GM21737 (cell line): ENCODE measurements around the gene STRN3.

ENCODE experiments used
- ATAC-seq: cut with Tn5 transposase; IDR thresholded peaks from one replicate; pipeline ENCODE4 v1.9.1; 2021; ENCODE audit warnings: mild to moderate bottlenecking, moderate library complexity; ENCODE audit not compliant: unreplicated experiment

Gene STRN3

DNA sequence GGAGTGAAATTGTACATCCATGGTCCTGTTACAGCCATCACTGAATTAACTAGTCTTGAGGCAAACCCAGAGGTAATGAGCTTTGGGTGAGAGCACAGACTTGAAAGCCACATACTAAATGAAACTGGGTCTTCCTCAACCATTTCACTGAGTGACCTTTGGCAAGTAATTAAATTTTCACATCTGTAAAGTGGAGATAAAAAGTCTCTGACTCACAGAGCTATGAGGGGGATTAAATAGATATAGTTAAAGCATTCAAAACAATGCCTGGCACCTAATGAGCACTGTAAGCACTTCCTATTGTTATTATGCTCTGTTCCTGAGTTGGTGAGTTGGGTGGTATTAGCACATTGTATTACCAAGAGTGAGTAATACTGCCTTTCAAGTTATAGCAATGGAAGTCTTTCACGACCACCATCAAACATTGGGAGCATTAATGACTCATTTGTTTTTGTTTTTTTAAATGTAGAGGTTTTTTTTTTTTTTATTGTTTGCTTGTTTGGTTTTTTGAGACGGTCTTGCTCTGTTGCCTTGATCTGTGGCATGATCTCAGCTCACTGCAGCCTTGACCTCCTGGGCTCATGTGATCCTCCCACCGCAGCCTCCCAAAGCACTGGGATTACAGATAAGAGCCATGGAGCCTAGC lies 12.5 kb upstream of the STRN3 start:
- ATAC-seq: no peak

DNA sequence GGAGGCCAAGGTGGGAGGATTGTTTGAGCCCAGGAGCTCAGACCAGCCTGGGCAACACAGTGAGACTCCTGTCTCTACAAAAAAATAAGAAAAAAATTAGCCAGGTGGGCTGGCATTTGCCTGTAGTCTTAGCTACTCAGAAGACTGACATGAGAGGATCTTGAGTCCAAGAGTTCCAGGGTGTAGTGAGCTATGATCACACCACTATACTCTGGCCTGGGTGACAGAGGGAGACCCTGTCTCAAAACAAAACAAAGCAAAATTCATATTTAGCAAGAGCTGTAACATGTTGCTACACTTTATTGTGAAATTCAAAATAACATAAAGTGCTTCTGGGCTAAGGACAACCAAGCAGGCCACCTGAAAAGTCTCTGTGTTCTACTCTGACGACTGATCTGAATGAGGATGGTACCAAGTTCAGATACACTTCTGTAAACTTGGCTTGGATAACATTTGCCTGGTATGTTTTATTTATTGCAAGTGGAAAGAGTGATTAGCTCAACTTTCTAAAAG lies 11.6 kb upstream of the STRN3 start:
- no peak for ATAC-seq

DNA sequence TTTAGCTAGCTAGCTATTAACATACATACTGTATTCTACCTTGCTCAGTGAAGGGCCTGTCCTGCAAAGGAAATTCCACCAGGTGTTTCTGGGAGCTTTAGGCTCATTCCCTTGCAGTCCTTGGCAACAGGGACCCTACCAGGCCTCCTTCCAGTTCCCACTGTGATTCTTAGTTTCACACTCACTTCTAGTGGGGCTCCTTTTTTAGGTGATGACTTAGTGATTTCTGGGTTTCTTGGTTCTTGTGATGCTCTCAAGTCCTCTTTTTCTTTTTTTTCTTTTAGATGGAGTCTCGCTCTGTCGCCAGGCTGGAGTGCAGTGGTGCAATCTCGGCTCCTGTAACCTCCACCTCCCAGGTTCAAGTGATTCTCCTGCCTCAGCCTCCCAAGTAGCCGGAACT lies 10.4 kb upstream of the STRN3 start:
- ATAC-seq: no peak

DNA sequence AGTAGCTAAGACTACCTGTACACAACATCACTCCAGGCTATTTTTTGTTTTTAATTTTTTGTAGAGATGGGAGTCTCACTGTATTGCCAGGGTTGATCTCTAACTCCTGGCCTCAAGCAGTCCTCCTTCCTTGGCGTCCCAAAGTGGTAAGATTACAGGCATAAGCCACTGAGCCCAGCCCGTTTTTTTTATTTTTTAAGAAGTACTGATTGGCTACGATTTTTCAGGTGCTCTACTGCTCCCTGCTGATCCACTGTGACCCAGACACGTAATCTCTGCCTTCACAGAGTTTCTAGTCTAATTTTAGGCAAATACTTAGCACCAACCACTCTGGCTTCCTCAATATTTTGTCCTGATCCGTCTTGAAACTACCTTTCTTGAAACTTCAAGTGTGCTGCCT lies 4.3 kb upstream of the STRN3 start:
- no peak for ATAC-seq

DNA sequence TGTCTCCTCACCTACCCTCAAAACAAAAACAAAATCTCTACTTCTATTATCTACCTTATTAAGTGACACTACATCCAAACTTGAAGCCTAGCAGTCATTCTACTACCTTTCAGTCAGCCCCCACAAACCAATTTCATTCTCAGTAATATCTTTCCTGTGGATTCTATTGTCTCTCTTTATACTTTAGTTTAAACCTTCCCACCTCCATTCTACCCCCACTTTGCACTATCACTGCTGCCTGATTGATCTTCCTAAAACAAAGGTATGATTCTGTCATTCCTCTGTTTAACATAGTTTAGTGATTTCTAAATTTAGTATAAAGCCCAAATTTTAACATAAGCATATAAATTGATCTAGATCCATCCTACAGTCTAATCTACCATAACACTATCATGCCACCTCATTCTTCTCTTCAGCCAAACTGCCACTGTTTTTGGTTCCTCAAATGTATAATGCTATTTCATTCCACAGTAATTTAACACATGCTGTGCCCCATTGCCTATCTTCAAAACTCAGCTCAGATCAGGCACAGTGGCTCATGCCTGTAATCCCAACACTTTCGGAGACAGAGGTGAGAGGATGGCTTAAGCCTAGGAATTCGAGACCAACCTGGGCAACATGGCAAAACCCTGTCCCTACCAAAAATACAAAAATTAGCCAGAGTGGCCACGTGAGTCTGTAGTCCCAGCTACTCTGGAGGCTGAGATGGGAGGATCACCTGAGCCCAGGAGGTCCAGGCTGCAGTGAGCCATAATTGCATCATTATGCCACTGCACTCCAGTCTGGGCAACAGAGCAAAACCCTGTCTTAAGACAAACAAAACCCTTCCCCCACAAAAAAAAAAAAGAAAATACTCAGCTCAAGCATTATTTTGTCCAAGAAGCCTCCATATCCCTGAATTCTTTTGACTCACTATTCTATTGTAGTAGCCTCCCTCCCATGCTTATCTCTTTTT lies 3.1 kb upstream of the STRN3 start:
- ATAC-seq: no peak

DNA sequence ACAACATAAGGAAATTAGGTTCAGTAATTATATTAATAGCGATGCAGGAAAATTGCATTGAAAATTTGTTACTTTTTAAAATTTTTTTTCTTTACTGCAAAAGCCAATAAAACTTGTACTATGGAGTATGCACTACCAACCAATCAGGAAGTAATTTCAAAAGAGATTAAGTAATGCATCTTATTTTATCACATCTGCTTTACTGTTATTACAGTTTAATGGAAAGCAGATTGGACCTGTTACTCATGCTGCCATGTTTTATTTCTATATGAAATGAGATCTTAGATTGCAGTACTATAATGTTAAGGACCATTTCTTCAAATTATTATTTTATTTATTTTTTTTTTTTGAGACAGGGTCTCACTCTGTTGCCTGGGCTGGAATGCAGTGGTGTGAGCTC lies 1.7 kb upstream of the STRN3 start:
- ATAC-seq: no peak

DNA sequence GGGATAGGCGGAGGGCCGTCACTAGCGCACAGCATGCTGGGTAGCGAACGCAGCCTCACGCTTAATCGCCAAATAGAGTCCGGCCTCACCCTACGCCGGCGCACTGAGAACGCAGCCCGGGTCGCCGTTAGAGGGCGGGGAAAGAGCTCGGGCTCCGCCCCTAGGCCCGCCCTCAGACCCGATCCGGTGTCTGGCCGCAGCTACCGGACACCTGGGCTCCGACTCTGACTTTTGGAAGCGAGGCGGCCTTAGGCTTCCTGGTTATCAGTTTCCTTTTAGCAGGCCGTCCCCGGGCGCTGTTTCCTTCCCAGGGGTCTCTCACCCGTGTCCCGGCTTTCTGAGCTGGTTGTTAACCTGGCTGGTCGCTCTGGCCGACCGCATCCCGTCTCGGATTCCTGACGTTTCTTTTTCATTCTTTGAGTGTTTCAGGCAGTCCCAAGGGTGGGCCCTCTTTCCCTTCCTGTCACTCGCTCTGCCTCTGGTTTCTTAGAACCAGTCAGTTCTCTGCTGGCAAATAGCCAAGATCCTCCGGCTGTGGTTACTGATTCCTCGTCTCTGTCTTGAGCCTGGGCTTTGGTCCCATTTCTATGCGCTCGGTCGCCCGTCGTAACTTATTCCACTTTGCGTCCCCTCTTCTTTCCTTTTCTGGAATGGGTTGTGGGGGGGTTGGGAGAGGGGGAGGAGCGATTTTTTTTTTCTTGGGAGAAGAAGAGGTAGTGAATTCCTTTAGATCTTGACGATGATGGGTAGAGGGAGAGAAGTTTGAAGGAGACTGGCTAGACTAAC lies 464 bp upstream of the STRN3 start:
- ATAC-seq: peak; percentile 93

DNA sequence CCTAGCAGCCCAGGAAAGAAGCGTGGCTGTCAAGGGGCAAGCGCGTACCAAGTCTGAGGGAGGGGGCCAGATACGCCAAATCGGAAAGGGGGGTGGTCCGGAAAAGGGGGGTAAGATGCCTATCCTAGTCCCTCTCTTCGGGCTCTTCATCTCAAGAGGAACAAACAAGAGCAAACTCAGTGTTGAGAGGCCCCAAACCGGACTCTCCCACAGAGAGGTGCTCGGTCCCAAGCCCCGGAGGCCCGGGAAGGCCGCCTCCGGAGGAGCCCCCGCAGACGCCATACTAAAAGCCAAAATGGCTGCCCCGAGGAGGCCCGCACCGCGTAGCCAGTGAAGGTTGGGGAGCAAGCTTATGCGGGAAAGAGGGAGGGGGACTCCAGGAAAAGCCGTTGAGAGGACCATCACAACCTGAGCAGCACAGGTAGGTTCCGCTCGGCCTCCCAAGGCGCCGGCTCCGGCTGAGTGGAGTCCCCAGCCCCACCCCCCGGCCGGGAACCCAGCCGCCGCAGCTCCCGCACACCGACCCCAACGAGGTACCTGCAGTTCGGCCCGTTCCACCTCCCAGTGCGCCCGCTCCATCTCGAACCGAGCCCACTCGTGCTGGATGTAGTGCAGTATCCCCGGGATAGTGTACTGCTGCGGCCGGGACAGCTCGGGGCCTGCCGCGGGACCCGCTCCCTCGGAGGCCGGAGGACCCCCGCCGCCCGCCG lies 657 bp downstream of the STRN3 start, which contains the start of gene AP4S1:
AP4S1 (plus strand) TSS at position 283 of the 710 bp plus-strand sequence. CDS start 40,548 bp downstream, outside the sequence.
- ATAC-seq: peak; percentile 25

DNA sequence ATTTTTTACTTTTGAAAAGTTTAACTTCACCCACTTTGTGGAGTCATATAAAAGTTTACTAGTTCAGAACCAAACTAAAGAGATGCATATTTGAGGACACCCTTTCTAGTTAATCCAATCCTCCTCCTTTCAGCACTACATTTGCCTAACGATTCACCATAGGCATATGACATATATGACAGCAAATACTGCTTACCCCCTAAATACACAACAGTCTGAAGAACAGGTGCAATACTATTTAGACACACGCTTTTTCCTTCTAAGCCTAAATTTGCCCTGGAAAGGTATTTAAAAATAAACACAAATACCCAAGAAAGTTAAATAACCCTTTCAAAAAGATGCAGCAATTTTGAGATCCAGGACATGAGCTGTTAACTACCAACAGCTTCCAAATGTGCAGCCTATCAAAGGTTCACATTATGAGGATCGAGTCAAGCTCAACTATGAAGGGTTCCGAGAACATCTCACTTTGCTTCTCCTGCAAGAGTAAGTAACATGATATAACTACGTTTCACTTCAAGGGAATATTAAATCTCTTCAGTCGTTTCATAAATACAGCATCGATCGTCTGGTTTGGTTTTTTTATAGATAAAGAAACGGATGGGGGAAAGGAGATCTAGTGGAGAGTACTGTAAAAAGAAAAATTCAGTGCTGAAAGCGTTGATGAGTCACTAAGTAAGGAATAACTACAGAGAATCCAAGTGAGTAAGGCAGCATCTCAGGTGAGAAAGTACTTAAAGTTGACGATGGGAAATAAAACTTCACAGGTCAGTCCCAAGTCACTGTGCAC lies 1.4 kb downstream of the STRN3 start:
- ATAC-seq: no peak

DNA sequence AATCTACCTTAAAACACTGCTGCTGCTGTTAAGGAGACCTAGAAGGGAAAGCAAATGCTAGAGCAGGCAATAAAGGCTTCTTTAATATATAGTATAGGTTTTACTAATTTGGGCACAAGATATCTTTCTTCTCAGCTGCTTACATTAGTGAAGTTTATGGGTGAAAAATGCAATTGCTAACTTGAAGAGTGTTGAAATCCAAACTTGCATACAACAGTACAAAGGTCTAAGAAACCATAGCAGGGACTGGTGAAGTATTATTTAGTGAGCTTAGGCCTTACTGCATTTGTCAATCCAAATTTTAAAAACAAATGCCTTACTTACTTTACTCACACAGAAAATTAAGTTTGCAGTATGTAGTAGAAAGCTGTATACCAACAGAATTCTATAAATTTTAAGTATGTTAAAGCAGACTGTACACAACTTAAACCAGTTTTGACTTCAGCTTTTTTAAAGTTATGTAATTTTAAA lies 2.1 kb downstream of the STRN3 start:
- ATAC-seq: no peak

DNA sequence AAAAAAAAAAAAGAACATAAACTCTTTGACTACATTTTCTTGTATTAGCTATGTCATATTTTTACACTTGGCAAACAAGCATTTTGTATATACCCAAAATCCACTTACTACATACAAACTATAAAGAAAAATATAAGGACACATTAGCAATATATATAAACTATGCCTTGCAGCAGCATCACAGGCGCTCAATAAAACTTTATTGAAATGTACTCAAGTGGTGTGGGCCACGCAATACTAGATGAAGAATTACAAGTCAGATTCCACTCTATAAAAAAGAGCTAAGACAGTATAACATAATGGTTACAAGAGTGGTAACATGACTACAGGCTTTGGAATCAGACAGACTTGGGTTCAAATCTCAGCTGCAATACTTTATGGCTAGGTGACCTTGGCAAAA lies 3.8 kb downstream of the STRN3 start:
- ATAC-seq: no peak

DNA sequence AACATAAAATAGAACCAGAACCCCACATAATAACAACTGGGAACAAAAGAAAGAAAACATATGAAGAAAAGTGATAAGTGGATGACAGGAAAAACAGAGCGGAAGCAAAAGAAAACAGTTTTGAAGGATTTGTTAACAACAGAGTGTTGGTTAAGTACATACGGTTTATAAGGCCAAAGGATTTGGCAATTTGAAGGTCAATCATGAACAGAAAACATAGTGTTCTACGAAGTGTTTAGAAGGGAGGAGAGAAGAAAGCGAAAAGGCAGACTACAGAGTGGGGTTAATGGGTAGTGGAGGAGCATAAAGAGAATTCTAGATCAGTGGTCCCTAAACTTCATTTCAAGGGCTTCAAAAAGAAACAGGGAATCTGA lies 4.6 kb downstream of the STRN3 start:
- no peak for ATAC-seq

DNA sequence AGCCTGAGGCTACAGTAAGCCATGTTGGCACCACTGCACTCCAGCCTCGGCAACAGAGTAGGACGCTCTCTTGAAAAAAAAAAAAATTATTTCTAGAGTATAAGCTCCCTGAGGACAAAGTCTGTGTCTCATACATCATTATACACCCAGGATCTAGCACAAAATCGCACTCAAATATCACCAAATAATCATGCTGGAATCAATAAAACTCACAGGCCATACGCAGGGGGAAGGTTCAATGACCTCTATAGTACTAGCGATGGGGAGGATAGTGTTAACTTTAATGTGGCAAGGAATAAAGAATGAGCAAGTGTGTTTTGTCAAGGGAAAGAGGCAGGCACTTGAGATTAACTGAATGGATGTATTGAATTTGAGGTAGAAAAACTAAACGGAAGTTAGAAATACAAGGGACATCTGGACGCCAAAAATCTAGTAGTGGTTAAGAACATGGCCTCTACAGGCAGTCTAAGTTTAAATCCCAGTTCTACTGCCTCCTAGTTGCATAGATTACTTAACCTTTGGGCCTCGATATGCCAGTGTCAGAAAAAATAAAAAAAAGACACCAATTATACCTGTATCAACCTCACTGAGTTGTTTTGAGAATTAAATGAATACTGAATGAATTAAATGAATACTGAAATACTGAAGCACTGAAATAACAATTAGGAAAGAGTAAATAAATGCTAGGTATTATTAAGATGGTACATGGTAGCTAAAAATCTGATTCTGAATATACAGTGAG lies 5.2 kb downstream of the STRN3 start:
- ATAC-seq: no peak

DNA sequence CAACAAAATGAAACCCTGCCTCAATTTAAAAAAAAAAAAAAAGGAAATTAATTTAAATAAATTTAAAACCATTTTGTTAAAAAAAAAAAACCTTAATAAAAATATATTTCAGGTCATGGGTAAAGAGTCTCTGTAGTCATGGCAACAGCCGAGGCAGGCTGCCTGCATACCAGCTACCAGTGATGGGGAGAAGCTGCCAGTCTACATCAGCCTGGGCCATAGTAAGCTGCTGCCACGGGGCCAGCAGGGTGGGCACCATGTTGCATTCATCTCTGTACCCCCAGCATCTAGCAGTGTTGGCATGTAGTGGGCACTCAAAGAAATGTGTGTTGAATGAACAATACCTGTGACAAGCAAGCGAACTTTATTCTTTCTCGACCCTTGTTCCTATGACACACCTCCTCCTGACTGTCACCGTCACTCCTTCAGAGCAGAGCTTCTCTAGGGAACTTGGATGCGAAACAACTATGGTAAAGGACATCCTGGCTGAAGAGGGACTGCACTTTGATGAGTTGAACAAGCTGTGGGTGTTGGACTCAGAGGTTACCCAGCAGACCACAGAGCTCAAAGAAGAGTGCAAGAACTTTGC lies 8.0 kb downstream of the STRN3 start:
- ATAC-seq: no peak

DNA sequence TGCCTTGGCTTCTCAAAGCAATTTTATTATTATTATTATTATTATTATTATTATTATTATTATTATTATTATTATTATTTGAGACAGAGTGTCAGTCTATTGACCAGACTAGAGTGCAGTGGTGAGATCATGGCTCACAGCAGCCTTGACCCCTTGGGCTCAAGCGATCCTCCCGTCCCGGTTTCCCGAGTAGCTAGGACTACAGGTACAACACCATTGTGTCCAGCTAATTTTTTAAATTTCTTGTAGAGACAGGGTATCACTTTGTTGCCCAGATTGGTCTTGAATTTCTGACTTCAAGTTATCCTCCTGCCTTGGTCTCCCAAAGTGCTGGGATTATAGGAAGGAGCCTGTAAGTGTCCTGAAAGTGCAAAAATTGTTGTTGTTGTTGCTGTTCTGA lies 12.3 kb downstream of the STRN3 start:
- no peak for ATAC-seq

DNA sequence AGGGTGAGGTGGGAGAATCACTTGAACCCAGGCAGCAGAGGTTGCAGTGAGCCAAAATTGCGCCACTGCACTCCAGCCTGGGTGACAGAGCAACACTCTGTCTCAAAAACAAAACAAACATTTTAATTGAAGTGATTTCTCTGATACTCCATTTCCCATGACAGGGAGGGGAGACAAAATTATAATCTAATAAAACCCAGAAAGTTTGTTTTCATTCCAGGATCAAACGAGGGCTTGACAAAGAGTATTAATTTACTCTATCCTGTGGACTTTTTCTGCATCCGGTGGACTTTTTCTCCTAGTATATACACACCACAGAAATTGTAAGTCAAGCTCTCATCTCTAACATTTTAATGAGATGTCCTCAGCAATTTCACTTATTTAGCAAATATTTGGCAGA lies 15.2 kb downstream of the STRN3 start:
- ATAC-seq: no peak

DNA sequence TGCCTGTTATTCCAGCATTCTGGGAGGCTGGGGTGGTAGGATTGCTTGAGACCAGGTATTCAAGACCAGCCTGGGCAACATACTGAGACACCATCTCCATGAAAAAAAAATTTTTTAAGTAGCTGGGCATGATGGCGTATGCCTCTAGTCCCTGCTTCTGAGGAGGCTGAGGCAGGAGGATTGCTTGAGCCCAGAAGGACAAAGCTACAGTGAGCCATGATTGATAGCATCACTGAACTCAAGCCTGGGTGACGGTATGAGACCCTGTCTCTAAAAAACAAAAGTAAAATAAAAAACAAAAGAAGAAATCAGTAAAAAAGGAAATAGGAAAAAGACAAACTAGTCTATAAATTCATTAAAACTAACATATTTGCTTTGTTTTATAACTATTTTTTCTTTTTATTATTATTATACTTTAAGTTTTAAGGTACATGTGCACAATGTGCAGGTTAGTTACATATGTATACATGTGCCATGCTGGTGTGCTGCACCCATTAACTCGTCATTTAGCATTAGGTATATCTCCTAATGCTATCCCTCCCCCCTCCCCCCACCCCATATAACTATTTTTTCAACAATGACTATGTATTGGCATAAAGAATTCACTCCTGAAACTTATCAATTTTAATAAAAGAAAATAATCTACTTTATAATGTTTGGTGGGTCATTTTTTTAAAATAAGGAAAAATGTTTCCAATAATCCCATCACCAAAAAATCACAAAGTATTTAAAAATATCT lies 16.2 kb downstream of the STRN3 start:
- ATAC-seq: no peak

DNA sequence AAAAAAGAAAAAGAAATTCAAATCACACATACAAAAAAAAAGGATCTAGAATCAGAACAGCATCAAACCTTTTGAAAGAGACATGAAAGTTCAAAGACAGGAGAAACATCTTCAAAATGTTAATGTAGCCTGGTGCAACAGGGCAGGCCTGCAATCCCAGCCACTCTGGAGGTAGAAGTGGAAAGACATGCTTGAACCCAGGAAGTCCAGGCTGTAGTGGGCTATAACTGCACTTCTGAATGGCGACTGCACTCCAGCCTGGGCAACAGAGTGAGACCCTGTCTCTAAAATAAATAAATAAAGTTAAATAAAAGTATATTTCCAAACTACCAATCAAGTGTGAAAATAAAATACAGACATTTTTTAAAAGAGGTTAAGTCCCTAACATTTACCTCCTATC lies 19.5 kb downstream of the STRN3 start:
- ATAC-seq: no peak
